CD4-positive, alpha-beta T cell treated with Interleukin-10 for 1 hour (primary cell): ENCODE results near the gene OR56B4.

ENCODE experiments used
- DNase-seq: peaks from one replicate; pipeline ENCODE4 v3.0.0-alpha.2; 2020

OR56B4 gene

DNA sequence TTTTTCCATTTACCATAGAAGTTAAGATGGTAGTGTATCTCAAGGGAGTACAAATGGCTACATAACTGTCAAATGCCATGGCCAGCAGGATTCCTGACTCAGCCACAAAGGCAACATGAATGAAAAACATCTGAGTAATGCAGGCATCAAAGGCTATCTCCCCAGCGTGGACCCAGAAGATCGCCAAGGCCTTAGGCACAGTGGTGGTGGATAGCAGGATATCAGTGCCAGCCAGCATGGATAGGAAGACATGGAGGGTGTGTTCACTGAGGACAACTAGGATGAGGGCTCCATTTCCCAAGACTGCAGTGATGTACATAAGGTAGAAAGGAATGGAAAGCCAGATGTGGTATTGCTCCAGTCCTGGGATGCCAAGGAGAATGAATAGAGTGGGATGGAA is 44.6 kb downstream of the OR56B4 start:
- no peak for DNase-seq

DNA sequence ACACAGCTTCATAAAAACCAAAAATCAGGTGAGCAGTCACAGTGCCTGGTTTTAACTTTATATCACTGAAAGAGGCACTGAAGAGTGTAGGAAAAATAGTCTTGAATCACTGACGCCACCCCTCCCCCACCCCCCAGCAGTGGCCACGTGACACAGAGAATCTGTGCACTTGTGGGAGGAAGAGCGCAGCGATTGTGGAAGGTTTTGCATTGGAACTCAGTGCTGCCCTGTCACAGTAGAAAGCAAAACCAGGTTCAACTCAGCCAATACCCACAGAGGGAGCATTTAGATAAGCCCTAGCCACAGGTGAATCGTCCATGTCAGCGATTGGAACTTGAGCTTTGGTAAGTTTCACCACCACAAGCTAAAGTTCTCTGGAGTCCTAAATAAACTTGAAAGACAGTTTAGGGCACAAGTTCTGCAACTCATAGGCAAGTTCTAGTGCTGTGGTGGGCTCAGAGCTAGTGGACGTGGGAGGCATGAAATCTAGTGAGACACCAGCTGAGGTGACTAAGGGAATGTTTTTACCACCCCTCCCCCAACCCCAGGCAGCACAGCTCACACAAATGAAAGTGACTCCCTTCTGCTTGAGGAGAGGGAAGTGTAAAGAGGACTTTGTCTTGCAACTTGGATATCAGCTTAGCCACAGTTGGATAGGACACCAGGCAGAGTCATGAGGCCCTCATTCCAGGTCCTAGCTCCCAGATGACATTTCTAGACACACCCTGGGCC is 49.3 kb downstream of the OR56B4 start:
- no peak for DNase-seq
